AG08395 (cell line): ENCODE data around the gene DYNC2LI1.

ENCODE experiments used
- DNase-seq: peaks from one replicate; pipeline ENCODE4 v3.0.0; 2012; ENCODE audit warnings: mixed read lengths, low spot score

The DYNC2LI1 gene

DNA sequence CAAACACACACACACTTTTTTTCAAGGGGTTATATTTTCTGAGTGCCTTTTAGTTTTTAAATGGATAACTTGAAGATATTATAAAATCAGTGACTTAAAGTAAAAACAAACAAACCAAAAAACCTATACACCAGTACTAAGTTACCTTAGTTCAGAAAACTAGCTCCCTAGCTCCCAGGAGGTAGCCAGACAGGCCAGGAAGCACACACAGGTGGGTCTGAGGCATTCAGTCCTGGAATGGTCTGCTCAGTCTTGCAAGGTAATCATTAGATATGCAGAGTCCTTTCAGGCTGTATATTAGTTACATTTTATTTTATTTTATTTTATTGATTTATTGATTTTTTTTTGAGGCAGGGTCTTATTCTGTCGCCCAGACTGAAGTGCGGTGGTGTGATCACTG lies 10.7 kb upstream of the DYNC2LI1 start:
- no peak for DNase-seq

DNA sequence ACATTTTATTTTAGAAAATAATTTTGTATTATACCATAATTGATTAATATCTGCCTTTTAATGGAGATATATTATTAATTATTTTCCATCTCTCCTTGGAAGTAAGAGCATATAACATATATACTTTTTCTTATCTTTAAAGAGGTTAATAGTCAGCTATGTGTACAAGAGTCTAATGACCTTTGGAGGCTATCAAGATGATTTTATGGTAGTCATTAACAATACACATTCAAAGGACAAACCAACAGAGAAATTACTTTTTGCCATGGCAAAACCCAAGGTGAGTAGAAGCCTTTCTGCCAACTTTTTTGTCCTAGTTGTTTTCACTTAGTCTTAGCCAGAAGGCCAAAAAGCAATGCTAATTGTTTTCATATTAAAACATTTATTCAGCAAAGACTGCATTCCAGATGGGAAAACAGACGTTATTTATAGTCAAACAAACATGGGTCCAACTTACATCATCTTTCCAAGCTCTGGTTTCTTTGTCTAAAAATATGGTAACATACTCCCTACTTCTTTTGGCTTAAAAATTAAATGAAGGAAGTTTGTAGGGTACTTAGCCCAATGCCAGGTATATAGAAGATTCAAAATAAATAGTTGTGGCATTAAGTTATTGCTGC lies 9.6 kb upstream of the DYNC2LI1 start:
- DNase-seq = no peak

DNA sequence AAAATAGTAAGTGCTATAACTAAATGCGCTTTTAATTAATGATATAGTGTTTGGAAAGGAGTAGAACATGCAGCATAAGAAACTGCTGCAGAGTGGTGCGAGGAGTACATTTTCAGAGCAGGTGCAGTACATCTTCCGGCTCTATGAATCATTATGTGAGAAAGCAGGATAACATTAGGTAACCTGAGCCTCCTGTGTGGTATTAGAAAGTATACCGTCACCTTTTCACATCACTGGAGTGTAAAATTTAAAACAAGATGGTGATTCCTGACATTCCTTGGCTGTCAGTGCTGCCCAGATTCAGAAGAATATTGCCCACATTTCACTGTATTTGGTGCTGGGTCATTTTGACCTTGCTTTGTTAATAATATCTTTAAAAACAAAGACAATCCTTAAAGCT lies 7.8 kb upstream of the DYNC2LI1 start:
- DNase-seq = no peak

- no peak for DNase-seq
These were observed 778 bp downstream of the DYNC2LI1 start for GRCh38 chr2:43774617-43775016.

DNA sequence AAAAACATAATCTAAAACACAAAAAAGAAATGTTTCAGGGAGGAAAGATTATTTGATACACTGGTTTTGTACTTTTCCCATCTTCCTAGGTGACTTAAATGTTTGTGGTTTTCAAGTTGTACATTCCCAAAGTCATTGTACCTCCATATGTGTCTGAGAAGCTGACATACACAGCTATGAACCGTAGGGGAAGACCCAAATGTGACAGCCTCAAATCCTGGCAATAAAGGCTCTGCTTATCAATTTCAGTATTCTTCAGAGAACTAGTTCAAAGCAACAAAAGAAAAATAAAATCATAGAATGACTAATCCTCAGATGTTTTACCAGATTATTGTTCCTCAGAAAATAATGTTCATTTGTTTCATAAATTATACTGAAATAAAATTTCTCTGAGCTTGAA lies 2.5 kb downstream of the DYNC2LI1 start:
- no peak for DNase-seq

- no peak for DNase-seq
These were observed 3.6 kb downstream of the DYNC2LI1 start for GRCh38 chr2:43777306-43777926.

DNA sequence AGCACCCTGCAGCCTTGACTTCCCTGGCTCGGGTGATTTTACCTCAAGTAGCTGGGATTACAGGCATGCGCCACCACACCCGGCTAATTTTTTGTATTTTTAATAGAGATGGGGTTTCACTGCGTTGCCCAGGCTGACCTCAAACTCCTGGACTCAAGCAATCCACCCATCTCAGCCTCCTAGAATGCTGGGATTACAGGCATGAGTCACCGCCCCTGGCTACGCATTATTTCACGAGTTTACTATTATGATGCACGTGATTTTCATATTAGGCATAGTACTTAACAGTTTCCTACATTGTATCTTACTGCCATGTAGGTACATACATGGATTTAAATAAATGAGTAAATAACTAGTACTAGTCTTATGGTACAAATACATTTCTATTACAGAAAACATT lies 4.4 kb downstream of the DYNC2LI1 start:
- no peak for DNase-seq

GRCh38 chr2:43787895-43788294 lies 14.1 kb downstream of the DYNC2LI1 start:
- DNase-seq = no peak

DNA sequence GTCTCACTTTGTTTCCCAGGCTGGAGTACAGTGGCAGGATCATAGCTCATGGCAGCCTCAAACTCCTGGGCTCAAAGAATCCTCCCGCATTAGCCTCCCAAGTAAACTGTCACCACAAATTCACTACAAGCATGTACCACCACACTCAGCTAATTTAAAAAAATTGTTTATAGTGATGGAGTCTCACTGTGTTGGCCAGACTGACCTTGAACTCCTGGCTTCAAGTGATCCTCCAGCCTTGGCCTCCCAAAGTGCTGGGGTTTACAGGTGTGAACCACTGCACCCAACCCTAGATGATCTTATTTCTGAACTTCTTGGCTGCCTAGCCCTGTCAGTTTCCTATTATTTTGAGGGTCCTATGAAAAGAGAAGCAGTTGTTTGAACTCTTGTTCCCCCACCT lies 14.8 kb downstream of the DYNC2LI1 start:
- DNase-seq = no peak

- peak; percentile 3 for DNase-seq
These were observed 16.3 kb downstream of the DYNC2LI1 start for GRCh38 chr2:43790147-43790546.

DNA sequence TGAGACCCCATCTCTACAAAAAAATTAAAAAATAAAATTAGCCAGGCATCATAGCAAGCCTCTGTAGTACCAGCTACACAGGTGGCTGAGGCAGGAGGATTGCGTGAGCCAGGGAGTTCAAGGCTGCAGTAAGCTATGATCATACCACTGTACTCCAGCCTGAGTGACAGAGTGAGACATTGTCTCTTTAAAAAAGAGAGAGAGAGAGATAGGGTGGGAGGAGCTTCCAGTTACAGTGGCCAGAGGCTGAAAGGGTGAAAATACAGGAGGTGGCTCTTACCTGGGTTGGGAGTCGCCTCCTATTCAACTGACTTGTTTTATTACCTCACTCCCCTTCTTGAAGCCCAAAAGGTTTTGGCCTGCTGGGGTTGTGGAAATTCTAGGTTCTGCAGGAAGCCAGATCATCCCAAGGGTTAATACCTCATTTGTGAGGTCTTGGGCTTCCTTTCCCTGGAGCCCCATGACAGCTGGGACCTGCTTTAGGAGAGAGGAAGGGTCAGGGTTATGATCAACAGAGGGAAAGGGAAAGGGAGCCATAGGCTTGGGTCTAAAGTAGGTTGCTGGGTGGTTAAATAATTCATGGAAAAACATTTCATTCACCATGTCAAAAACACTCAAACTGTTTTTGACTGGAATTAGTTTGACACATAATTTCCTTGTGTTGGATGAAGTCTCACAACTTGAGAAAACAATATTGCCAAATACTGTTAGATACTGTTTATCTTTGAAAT lies 17.4 kb downstream of the DYNC2LI1 start:
- no peak for DNase-seq

DNA sequence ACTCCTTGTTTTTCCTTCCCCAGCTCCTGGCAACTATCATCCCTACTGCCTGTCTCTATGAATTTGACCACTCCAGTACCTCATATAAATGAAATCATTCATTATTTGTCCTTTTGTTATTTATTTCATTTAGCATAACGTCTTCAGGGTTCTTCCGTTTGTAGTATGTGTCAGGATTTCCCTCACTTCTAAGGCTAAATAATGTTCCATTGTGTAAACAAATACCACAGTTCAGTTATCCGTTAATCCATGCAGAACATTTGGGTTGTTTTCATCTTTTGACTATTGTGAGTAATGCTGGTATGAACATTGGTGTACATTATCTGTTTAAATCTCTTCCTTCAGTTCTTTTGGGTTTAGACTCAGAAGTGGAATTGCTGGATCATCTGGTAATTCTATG lies 18.8 kb downstream of the DYNC2LI1 start:
- no peak for DNase-seq

- no peak for DNase-seq
These were observed 21.1 kb downstream of the DYNC2LI1 start for GRCh38 chr2:43794956-43795355.

GRCh38 chr2:43796206-43796605 lies 22.4 kb downstream of the DYNC2LI1 start:
- no peak for DNase-seq

DNA sequence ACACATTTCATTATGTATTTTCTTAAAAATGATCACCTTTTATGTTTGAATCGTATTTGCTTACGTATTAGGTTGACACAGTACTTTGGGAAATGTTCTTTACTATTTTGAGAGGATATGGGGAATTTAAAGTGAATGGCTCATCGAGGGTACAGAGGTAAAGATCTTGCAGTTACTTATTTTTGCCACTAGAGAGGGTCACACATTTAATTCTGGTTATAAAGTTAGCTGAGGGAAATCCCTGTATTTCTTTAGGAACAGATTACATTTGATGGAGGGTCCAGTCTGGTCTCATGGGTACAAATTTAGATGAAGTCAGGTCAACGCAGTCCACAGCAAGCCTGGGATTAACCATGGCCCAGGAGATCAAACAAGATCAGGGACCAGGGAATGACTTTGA lies 24.5 kb downstream of the DYNC2LI1 start:
- peak; percentile 17 for DNase-seq

- no peak for DNase-seq
These were observed 27.1 kb downstream of the DYNC2LI1 start for GRCh38 chr2:43800894-43801293.

DNA sequence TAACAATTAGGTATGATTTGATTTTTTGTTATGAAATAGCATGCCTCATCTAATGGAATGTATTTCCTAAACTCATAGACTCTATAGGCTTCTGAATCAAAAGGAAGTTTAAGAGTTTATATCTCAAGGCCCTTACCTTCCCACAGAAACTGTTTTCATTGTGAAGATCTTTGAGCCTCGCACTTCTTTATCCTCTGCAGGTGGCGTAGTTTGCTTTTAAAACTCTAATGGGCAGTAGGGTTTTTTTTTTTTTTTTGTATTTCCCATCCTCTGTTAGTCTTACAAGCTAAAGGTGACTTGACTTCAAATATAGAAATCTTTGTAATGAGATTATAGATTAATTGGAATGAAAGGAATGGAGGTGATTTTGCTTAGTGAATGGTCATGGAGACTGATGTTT lies 28.3 kb downstream of the DYNC2LI1 start:
- DNase-seq = no peak

DNA sequence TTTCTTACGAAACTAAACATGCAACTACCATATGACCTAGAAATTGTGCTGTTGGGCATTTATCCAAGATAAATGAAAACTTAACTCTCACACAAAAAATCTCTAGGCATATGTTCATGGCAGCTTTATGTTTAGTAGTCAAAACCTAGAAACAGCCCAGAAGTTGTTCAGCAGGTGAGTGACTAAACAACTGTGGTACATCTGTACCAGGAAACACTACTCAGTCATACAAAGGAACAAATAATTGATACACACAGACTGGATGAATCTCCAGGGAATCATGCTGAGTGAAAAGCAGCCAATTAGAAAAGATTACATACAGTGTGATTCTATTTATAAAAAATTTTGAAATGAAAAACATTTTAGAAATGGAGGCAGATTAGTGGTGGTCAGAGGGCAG lies 29.3 kb downstream of the DYNC2LI1 start:
- DNase-seq = no peak

- DNase-seq = no peak
These were observed 32.8 kb downstream of the DYNC2LI1 start for GRCh38 chr2:43806719-43807031.

GRCh38 chr2:43810452-43810851 lies 36.6 kb downstream of the DYNC2LI1 start:
- DNase-seq = no peak

DNA sequence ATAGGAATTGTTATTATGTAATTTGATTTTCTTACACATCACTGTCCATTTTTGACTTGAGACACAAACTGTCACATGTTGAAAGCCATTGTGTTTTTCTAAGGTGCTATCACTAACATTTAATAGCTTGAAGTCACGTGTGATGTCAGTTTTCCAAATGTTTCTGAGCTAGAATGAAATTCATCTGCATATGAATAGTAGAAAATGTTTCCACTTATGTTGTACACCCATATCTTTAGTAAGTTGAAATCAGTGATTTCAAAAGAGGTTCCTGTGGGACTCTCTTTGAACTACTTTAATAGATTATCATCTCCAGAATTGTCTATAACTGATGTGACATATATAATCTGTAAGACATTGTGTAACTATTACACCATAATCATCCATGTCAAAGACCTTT lies 37.0 kb downstream of the DYNC2LI1 start:
- DNase-seq = no peak

DNA sequence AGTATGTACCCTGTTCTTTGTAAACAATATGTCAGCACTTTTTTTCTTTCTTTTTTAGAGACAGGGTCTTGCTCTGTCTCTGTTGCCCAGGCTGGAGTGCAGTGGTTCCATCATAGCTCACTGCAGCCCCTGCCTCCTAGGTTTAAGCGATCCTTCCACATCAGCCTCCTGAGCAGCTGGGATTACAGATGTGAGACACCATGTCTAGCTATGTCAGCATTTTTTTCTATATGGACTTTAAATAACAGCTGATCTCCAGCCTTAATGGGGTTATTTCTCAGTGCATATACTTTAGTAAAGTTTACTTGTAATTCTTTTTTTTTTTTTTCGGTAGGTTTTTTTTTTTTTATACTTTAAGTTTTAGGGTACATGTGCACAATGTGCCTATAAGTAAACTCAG lies 38.2 kb downstream of the DYNC2LI1 start:
- DNase-seq = no peak

GRCh38 chr2:43812947-43813346 lies 39.1 kb downstream of the DYNC2LI1 start:
- DNase-seq = no peak

DNA sequence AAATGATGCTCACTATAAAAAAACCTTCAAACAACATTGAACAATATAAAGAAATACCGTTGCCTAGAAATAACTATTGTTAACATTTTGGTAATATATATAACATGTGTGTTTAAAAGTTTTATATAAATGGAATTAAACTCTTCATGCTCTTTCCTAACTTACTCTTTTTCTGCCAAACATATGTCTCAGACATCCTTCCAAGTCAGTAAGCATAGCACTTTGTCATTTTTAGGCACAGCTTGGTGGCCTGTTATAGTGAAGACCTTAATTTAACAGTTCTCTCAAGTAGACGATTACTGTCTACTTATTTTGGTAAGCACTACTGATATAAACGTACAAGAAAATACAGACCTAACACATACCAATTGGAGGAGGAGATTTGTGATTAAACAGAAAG lies 40.9 kb downstream of the DYNC2LI1 start:
- no peak for DNase-seq
